Neuron (in vitro differentiated cells): Measurements from ENCODE around the gene TSR3.
"Not testable (repeated sequence)": the region's sequence is repeated elsewhere in the genome, so short reads cannot be mapped to it uniquely, and the experiment has no call there.

ENCODE experiments used
- H2AFZ ChIP-seq: one replicate; pipeline ENCODE4 v1.6.1; 2013; ENCODE audit warnings: low read depth, mild to moderate bottlenecking, inconsistent platforms, low read length, moderate library complexity
- H3K27me3 ChIP-seq: one replicate; pipeline ENCODE4 v1.6.1; 2013; ENCODE audit warnings: low read length; ENCODE audit not compliant: insufficient read depth
- H3K36me3 ChIP-seq: one replicate; pipeline ENCODE4 v1.6.1; 2013; ENCODE audit warnings: low read length; ENCODE audit not compliant: insufficient read depth
- H3K4me1 ChIP-seq: one replicate; pipeline ENCODE4 v1.6.1; 2013; ENCODE audit warnings: low read length; ENCODE audit not compliant: insufficient read depth
- H3K4me3 ChIP-seq: 2 replicates; pipeline ENCODE4 v1.5.1; 2013; ENCODE audit warnings: mild to moderate bottlenecking, low read length, moderate library complexity
- H3K9me3 ChIP-seq: one replicate; pipeline ENCODE4 v1.6.1; 2013; ENCODE audit warnings: low read length

Gene TSR3

DNA sequence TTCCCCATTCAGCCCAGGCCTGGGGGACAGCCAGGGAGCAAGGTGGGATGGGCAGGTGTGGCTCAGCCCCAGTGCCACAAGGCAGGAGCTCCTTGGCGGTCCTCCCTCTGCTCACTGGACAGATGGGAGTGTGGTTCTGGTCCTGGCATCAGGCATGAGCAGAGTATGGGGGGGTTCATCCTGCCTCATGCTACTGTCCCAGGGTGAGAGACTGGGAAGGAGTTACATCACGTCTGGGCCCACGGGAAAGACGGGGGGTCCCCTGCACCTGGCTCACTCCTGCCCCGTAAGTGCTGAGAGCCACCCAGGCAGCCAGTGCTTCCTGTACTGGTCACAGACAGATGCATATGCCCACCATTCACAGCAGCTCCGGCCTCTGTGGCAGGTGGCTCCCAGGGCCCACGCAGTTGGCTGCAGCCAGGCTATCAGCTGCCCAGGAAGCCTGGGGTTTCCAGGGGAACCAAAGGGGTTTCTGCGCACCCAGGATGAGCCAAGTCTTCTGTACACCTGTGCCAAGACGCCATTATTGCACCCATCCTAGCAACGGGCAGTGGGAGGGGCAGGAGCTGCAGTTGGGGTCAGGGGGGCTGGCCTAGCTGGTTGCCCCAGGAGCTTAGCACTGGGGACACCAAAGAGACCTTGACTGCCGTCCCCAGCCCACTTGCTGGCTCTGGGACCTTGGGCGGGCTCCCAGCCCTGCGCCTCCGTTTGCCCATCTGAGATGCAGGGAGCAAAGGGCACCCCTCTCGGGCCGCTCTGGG lies 16.3 kb downstream of the TSR3 start:
- no peaks in the 10 kb centered on the region for H3K36me3 ChIP-seq
- H3K27me3 ChIP-seq = peaks cover 22% of the 10 kb centered on the region
- H3K9me3 ChIP-seq = no peaks in the 10 kb centered on the region
- H2AFZ ChIP-seq = no peak overlapping the region
- peak overlapping the region; percentile 20 for H3K4me3 ChIP-seq
- H3K4me1 ChIP-seq = peaks cover 54% of the 10 kb centered on the region

DNA sequence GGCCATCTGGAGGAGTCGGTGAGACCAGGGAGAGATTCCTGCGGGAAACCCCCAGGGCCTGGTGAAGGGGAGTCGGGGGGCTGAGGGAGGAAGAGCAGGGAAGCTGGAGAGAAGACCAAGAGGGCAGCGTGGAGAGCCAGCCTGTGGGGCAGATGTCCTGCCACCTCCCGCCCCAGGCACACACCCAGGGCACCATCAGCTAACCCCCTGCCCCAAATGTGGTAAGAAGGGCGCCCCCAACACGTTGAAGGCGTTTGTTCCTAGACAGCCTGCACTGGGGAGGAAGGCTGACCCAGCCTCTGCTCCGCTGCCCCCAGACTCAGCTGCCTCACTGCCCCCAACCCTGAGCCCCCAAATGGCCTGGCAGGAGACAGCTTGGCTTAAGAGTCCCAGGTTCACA lies 16.9 kb downstream of the TSR3 start:
- H3K4me1 ChIP-seq = peaks cover 54% of the 10 kb centered on the region
- peaks cover 22% of the 10 kb centered on the region for H3K27me3 ChIP-seq
- H3K4me3 ChIP-seq = peak overlapping the region; percentile 46
- no peaks in the 10 kb centered on the region for H3K36me3 ChIP-seq
- H3K9me3 ChIP-seq = no peaks in the 10 kb centered on the region
- H2AFZ ChIP-seq = no peak overlapping the region

DNA sequence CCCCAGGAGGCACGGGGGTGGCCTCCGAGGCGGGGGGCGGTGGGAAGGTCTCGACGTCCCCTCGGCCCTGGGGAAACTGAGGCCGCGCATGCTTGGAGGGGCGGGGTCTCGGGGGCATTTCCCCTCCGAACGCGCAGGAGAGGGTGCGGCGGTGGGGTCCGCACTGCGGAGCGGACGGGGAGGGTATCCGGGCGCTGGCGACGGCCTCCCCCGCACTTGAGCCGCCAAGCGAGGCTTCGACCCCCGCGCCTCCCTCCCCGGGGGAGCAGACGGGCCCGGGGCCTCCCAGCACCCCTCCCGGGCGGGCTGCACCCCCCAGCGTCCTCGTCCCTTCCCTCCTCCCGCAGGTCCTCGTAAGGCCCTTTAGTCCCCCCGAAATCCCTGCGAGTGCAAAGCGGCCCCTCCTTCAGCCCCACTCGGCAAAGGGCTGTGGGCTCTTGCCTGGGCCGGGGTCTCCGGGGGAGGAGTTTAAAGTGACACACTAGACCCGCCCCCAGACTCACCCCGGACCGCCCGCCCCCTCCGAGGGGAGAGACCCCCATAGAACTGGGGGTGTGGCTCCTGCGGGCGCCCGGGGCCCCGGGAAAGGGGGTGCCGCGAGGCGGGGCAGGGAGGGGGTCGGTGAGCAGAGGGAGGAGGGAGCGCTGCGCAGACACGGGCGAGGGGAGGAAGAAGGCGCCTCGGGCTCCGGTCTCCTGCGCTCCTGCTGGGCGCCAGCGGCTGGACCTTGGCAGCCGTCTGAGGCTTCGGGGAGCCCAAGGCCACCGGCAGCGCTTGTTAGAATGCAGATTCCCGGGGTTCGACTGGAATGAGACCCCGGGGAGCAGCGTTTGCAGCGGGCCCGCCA lies 17.6 kb downstream of the TSR3 start:
- peak overlapping the region; percentile 46 for H3K4me3 ChIP-seq
- peaks cover 54% of the 10 kb centered on the region for H3K4me1 ChIP-seq
- H3K9me3 ChIP-seq = no peaks in the 10 kb centered on the region
- H2AFZ ChIP-seq = peak overlapping the region; percentile 20
- peaks cover 22% of the 10 kb centered on the region for H3K27me3 ChIP-seq
- no peaks in the 10 kb centered on the region for H3K36me3 ChIP-seq

DNA sequence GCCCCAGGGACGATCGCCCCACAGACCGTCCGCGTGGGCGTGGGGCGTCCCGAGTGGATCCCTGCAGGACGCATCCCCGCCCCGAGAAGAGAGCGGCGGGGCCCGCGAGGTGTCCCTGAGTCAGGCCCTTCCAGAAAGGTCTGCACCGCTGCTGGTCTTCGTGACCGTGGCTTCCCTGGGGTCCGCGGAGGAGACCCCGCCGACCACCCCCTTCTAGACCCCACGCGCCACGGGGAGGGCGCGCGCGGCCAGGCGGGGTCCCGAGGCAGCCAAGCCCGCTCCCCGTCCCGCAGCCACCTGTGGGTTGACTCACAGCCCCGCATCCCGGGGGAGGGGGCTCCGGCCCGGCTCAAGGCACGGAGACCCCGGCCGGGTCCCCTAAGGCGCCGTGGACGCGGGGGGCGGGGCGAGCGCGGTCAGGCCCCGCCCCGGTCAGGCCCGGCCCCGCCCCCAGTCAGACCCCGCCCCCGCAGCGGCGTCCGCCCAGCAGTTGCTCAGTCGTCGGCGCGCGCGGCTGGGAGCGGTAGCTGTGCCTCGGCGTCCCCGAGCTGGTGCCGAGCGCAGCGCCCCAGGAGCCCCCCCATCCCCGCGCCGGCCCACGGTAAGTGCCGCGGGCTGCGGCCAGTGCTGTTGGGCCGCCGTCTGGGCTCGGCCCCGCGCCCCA lies 18.4 kb downstream of the TSR3 start, which contains the start of gene BAIAP3:
Gene BAIAP3, plus strand, starts transcription at position 497 of the 664 bp plus-strand sequence. CDS start 4,905 bp downstream, outside the sequence.
- Histone ChIP-seq H3K27me3 (peaks cover 22% of the 10 kb centered on the region), H3K36me3 (no peaks in the 10 kb centered on the region), H2AFZ (peak within 1 kb of the TSS; percentile 20), H3K4me3 (peak within 1 kb of the TSS; percentile 46), H3K4me1 (peaks cover 54% of the 10 kb centered on the region), H3K9me3 (no peaks in the 10 kb centered on the region)

DNA sequence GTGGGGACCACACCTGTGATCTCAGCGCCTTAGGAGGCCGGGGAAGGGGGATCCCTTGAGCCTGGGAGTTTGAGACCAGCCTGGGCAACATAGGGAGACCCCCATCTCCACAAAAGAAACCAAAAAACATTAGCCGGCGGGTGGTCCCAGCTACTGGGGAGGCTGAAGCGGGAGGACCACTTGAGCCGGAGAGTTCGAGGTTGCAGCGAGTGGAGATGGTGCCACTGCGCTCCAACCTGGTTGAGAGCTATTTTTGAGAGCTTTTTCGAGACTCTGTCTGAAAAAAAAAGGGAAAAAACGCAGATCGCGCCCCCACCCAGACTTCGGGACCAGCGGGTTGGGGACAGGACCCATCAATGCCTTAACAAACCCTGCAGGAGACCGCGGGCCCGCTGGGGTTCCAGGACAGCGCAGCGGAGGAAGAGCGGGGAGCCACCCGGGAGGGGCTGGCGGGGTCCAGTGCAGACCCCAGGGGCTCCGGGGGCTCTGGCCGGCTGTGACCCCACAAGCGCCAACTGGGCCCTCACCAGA lies 19.0 kb downstream of the TSR3 start:
- Histone ChIP-seq H3K27me3 (peaks cover 22% of the 10 kb centered on the region), H2AFZ (no peak overlapping the region), H3K4me1 (peaks cover 49% of the 10 kb centered on the region), H3K9me3 (no peaks in the 10 kb centered on the region), H3K4me3 (no peak overlapping the region), H3K36me3 (no peaks in the 10 kb centered on the region)

DNA sequence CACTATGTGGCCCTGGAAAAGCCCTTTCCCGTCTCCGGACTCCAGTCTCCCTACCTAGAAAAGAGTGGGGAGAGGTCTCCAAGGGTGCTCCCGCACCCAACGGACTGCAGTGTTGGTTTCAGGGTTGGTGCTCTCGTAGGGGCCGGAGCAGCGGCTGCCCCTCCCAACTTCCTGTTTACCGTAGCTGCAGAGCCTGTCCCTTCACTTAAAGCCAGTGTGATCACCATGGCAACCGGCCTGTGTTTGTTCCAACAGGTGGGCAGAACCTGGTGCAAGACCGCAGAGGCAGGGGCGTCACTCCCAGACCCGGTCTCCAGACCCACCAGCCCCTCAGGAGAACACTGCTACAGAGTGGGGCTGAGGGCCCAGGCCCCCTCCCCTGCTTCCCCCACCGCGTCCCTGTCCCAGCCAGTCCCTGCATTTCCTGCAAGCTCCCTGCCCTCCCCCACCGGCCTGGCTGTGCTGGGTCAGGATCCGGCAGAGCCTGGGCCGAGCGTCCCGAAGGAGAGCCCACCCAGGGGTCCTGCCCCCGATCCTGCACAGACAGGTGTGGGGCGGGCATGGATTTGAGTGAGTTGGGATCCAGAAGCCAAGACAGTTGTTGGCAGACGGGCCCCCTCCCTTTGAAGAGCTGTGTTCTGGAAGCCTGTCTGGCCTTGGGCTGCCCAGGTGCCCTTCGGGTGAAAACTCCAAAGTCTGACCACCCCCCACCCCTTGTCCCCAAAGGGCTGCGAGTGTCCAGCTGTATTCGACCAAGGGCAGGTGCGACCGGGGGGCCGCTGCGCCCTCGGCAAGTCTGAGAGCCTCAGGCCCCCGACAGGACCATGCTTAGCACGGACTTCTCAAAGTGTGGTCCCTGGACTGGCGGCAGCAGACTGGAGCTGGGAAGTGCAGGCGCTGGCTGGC lies 19.7 kb downstream of the TSR3 start:
- peaks cover 22% of the 10 kb centered on the region for H3K27me3 ChIP-seq

DNA sequence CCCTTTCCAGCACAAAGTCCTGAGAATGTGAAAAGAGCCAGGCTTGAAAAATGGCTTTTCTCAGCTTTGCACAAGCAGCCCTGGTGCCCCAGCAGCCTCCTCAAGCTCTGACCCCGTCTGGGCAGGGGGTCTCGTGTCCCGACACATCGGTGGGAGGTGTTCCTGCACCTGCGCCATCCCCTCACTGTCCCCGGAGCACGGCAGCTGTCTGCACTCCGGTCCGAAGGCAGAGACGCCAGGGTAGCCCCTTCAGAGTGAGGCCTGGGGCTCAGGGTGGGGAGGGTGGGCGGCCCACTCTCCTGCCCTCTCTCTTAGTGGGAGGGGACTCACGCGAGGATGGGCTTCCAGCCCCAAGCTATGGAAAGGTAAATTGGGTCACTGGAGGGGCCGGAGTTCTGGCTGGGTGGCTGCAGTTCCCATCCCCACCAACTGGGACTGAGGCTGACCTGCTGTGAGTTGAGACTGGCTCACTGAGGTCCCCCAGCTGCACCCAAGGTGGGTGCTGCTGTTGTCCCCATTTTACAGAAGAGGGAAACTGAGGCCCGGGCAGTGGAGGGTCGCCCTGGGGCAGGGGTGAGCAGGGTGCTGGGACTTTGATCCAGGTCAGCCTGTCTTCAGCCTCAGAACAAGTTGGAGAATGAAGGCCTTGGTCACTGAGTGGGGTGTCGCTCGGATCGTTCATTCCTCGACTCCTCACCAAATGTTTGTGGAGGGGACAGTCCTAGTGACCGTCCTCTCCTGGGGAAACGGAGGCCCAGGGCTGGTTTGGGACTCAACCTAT lies 20.6 kb downstream of the TSR3 start:
- Histone ChIP-seq H3K36me3 (no peaks in the 10 kb centered on the region), H3K27me3 (peaks cover 22% of the 10 kb centered on the region), H3K4me3 (no peak overlapping the region), H3K4me1 (peaks cover 35% of the 10 kb centered on the region), H2AFZ (no peak overlapping the region), H3K9me3 (no peaks in the 10 kb centered on the region)

More for the DNA sequence above, 19.7 kb downstream of the TSR3 start:
- Histone ChIP-seq H2AFZ (no peak overlapping the region), H3K9me3 (no peaks in the 10 kb centered on the region), H3K4me1 (peaks cover 43% of the 10 kb centered on the region), H3K4me3 (no peak overlapping the region), H3K36me3 (no peaks in the 10 kb centered on the region)

DNA sequence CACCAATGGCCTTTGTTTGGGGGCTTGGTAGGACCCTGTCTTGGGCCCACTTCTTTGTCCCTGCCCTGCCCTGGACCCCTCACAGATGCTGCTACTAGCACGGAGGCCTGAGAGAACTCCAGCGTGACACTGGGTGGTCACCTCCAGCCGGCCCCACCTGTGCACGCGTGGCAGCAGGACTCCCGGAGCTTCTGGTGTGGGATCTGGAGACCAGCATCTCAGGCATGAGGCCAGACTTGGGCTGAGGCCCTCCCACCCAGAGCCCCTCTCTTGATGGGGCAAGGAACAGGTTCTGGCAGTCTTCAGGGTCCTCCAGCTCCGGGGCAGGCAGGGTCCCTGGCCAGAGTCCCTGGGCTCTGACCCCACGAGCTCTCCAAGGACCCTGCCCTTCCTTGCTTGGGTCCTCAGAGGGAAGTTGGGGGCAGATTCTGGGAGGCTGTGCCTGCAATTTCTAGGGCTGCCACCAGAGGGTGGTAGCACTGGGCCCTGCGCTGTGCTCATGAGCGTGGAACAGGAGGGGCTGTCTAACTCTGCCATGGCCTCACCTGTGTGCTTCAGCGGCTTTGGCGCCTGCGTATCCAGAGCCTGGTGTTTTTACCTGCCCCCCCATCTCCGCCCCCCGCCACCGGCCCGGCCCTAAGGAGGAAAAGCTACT lies 21.3 kb downstream of the TSR3 start:
- Histone ChIP-seq H3K4me3 (no peak overlapping the region), H3K9me3 (no peaks in the 10 kb centered on the region), H3K36me3 (peaks cover 5% of the 10 kb centered on the region), H3K4me1 (peaks cover 28% of the 10 kb centered on the region), H2AFZ (no peak overlapping the region), H3K27me3 (peaks cover 22% of the 10 kb centered on the region)

DNA sequence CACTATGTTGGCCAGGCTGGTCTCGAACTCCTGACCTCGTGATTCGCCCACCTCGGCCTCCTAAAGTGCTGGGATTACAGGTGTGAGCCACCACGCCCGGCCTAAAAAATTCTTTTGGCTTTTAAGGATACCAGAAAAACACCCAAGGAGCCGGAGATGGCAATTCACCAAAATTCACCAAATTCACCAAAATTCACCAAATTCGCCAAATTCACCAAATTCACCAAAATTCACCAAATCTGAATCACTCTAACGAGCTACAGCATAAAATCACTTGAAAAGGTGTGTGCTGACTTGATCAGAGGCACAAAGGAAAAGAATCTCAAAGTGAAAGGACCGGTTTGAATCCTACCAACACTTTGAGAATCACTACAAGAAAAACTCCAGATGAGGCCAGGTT lies 22.7 kb downstream of the TSR3 start:
- not testable (repeated sequence) for H3K4me3 ChIP-seq, H3K9me3 ChIP-seq, H2AFZ ChIP-seq
- H3K36me3 ChIP-seq = peaks cover 15% of the 10 kb centered on the region
- H3K4me1 ChIP-seq = peaks cover 15% of the 10 kb centered on the region
- H3K27me3 ChIP-seq = peaks cover 22% of the 10 kb centered on the region

DNA sequence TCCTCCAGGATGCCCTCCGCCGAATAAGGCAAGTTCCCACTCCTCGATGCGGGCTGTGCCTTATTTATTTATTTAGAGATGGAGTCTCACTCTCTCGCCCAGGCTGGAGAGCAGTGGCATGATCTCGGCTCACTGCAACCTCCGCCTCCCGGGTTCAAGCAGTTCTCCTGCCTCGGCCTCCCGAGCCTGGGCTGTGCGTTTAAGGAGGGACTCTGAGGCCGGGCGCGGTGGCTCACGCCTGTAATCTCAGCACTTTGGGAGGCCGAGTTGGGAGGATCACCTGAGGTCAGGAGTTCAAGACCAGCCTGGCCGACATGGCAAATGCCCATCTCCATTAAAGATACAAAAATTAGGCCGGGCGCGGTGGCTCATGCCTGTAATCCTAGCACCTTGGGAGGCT lies 23.5 kb downstream of the TSR3 start:
- not testable (repeated sequence) for H3K9me3 ChIP-seq, H2AFZ ChIP-seq, H3K4me3 ChIP-seq
- Histone ChIP-seq H3K36me3 (peaks cover 23% of the 10 kb centered on the region), H3K27me3 (peaks cover 20% of the 10 kb centered on the region), H3K4me1 (peaks cover 13% of the 10 kb centered on the region)

DNA sequence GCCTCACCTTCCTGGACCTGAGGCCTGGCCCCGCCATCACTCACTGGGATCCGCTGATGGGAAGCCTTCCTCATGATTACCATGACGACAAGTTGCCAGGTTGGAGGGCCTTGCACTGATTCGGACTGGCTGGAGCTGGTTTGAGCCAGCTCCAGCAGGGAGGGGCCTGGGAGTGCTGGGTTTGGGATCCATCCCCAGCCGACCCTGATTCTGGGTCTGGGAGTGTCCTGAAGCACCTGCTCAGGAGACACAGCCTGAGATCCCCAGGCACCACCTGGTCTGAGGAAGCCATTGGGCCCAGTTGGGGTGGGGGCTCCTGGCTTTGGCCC lies 24.1 kb downstream of the TSR3 start:
- Histone ChIP-seq H3K27me3 (peaks cover 15% of the 10 kb centered on the region), H3K4me3 (no peak overlapping the region), H3K9me3 (no peaks in the 10 kb centered on the region), H3K4me1 (peaks cover 13% of the 10 kb centered on the region), H2AFZ (no peak overlapping the region), H3K36me3 (peaks cover 24% of the 10 kb centered on the region)
